SU-DHL-6 (cell line): ENCODE results near the gene GRB10.

Experiments used
- H2AFZ ChIP-seq: fragments of 200-600 bp; sonication (generic); 2 replicates; pipeline ENCODE4 v1.6.1; 2014; ENCODE audit warnings: low read depth, mild to moderate bottlenecking, moderate library complexity, mixed read lengths, antibody characterized with exemption, low read length; ENCODE audit not compliant: severe bottlenecking
- H3F3A ChIP-seq: fragments of 200-600 bp; shearing (Covaris generic); 2 replicates; pipeline ENCODE4 v1.6.0; 2016; ENCODE audit warnings: antibody characterized with exemption, mild to moderate bottlenecking; ENCODE audit not compliant: insufficient read depth
- H3K27ac ChIP-seq: fragments of 200-600 bp; sonication (generic); 2 replicates; pipeline ENCODE4 v1.5.1; 2016; ENCODE audit warnings: low read depth, mild to moderate bottlenecking, low read length, moderate library complexity, mixed read lengths
- H3K27me3 ChIP-seq: fragments of 200-600 bp; sonication (generic), shearing (Covaris generic); 2 replicates; pipeline ENCODE4 v1.6.0; 2014; ENCODE audit warnings: mild to moderate bottlenecking, low read length
- H3K36me3 ChIP-seq: fragments of 200-600 bp; sonication (generic); 2 replicates; pipeline ENCODE4 v1.6.1; 2014; ENCODE audit warnings: mild to moderate bottlenecking, low read length, mixed read lengths
- H3K4me2 ChIP-seq: fragments of 300-600, 200-600 bp; shearing (Covaris generic), sonication (generic); 2 replicates; pipeline ENCODE4 v1.6.0; 2014; ENCODE audit warnings: low read length, low read depth, mild to moderate bottlenecking; ENCODE audit not compliant: poor library complexity, severe bottlenecking
- H3K4me3 ChIP-seq: fragments of 200-600 bp; sonication (generic); 2 replicates; pipeline ENCODE4 v1.5.1; 2014; ENCODE audit warnings: antibody characterized with exemption, low read length, mild to moderate bottlenecking, mixed read lengths; ENCODE audit not compliant: insufficient read depth, poor library complexity, severe bottlenecking
- H3K79me2 ChIP-seq: fragments of 200-600 bp; sonication (generic); 2 replicates; pipeline ENCODE4 v1.6.1; 2014; ENCODE audit warnings: mild to moderate bottlenecking, low read length, moderate library complexity; ENCODE audit not compliant: insufficient read depth
- H3K9ac ChIP-seq: fragments of 200-600 bp; sonication (generic); 2 replicates; pipeline ENCODE4 v1.7.0; 2014; ENCODE audit warnings: mild to moderate bottlenecking, low read length
- H3K9me2 ChIP-seq: fragments of 200-600 bp; sonication (generic); replicated peaks from 2 replicates; pipeline ENCODE4 v1.6.1; 2014; ENCODE audit warnings: low read length; ENCODE audit not compliant: insufficient read depth
- H3K9me3 ChIP-seq: fragments of 200-600 bp; sonication (generic); 2 replicates; pipeline ENCODE4 v1.6.1; 2014; ENCODE audit warnings: low read length, mixed read lengths; ENCODE audit not compliant: insufficient read depth
- H4K20me1 ChIP-seq: fragments of 200-600 bp; sonication (generic); 2 replicates; pipeline ENCODE4 v1.6.1; 2014; ENCODE audit warnings: low read depth, mild to moderate bottlenecking, antibody characterized with exemption, low read length, moderate library complexity, mixed read lengths
- CTCF ChIP-seq: fragments of 200-600 bp; sonication (generic); IDR thresholded peaks from one replicate; pipeline ENCODE4 v1.5.1; 2017; ENCODE audit warnings: antibody characterized with exemption, mild to moderate bottlenecking, low read length, moderate library complexity; ENCODE audit not compliant: insufficient read depth, poor library complexity, severe bottlenecking
- EZH2phosphoT487 ChIP-seq: fragments of 200-600 bp; sonication (generic), shearing (Covaris generic); conservative IDR thresholded peaks from 2 replicates; pipeline ENCODE4 v1.6.1; 2018; ENCODE audit warnings: mild to moderate bottlenecking, antibody characterized with exemption, low read length, moderate library complexity, mixed read lengths

The GRB10 gene

DNA sequence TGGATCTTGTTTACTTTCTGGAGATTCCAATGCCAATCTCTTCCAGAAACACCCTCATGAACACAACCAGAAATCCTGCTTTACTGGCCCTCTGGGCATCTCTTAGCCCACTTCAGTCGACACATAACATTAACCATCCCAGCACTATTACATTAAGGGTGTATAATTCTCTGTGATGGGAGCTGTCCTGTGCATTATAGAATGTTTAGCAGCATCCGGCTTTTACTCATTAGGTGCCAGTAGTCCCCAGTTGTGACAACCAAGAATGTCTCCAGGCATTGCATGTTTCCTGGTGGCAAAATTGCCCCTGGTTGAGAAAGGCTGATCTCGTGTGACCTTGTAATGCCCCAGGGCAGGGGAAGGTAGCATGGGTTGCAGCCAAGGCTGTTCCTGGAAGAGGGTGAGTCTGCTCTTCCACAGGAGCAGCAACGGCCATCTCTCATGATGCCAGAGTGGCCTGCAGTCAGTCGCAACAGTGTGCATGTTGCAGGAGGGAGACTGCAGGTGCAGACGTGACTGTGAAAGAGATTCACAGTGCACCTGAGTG, 214.9 kb downstream of the GRB10 start:
- Histone ChIP-seq H3K79me2 (no peaks in the 10 kb centered on the region), H3K9me3 (no peaks in the 10 kb centered on the region), H3K27ac (no peak overlapping the region), H3K36me3 (no peaks in the 10 kb centered on the region), H3K4me3 (no peak overlapping the region), H4K20me1 (no peaks in the 10 kb centered on the region), H3K9ac (no peak overlapping the region), H3K9me2 (no peaks in the 10 kb centered on the region), H3K27me3 (no peaks in the 10 kb centered on the region), H2AFZ (no peak overlapping the region), H3F3A (no peaks in the 10 kb centered on the region), H3K4me2 (no peak overlapping the region)
- TF ChIP-seq CTCF = no peak
- TF ChIP-seq EZH2phosphoT487 = no peak

- H3K4me2 ChIP-seq = no peak overlapping the region
Measured at GRCh38 chr7:50565977-50566376, 216.7 kb downstream of the GRB10 start.

DNA sequence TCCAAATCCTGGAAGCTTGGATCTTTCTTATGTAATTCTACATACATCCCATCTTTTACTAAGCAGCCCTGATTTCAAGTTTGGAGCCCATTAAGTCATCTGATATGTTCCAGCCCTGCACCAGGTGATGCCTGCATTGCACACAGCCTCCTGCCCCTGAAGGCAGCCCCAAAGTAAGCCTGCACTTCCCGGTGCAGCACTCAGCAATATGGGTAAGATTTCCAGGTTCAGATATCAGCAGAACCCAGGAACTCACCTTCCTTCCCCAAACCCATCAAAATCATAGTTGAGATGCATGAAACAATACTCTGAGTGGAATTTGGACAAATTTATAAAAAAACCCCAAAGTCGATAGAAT, 217.2 kb downstream of the GRB10 start:
- no peaks in the 10 kb centered on the region for H3K9me2 ChIP-seq
- no peak overlapping the region for H3K9ac ChIP-seq
- H3K9me3 ChIP-seq = no peaks in the 10 kb centered on the region
- H3K36me3 ChIP-seq = no peaks in the 10 kb centered on the region
- H3K27ac ChIP-seq = no peak overlapping the region
- no peaks in the 10 kb centered on the region for H3K79me2 ChIP-seq
- H3K4me2 ChIP-seq = no peak overlapping the region
- TF ChIP-seq CTCF (no peak), EZH2phosphoT487 (no peak)
- H2AFZ ChIP-seq = no peak overlapping the region
- H3K27me3 ChIP-seq = no peaks in the 10 kb centered on the region
- H3F3A ChIP-seq = no peaks in the 10 kb centered on the region
- no peak overlapping the region for H3K4me3 ChIP-seq
- no peaks in the 10 kb centered on the region for H4K20me1 ChIP-seq

More at GRCh38 chr7:50565977-50566376, 216.7 kb downstream of the GRB10 start:
- H3K27me3 ChIP-seq = no peaks in the 10 kb centered on the region
- H3F3A ChIP-seq = no peaks in the 10 kb centered on the region
- H4K20me1 ChIP-seq = no peaks in the 10 kb centered on the region
- H3K79me2 ChIP-seq = no peaks in the 10 kb centered on the region
- H3K9me2 ChIP-seq = no peaks in the 10 kb centered on the region
- no peak overlapping the region for H3K9ac ChIP-seq
- H2AFZ ChIP-seq = no peak overlapping the region
- no peaks in the 10 kb centered on the region for H3K36me3 ChIP-seq
- no peak overlapping the region for H3K4me3 ChIP-seq
- no peak for TF ChIP-seq EZH2phosphoT487
- TF ChIP-seq CTCF = no peak
- no peaks in the 10 kb centered on the region for H3K9me3 ChIP-seq
- no peak overlapping the region for H3K27ac ChIP-seq
